ENCODE results near the gene BMX. TPM values are rescaled to one million over a fixed set of nuclear protein-coding genes. Genes with fewer than 3 reads are reported as not detected.

The BMX gene
- polyA plus RNA-seq, 1 donor from 2014 or later = not detected

GRCh38 chrX:15566244-15566643, 65.6 kb downstream of the BMX start:
- Histone ChIP-seq H4K20me1 (ENCODE audit: insufficient read depth) (no peaks in the 10 kb centered on the region), H3K4me2 (ENCODE audit: low read length) (no peak overlapping the region), H3K9me2 (ENCODE audit: insufficient read depth, low read length) (no peaks in the 10 kb centered on the region), H3K79me2 (replicated peaks; ENCODE audit: insufficient read depth, low read length) (no peaks in the 10 kb centered on the region), H3K36me3 (ENCODE audit: insufficient read depth, low read length) (no peaks in the 10 kb centered on the region), H3K27me3 (ENCODE audit: insufficient read depth, low read depth, low read length) (no peaks in the 10 kb centered on the region), H3F3A (ENCODE audit: insufficient read depth, low read length, poor library complexity, severe bottlenecking) (no peaks in the 10 kb centered on the region), H3K9ac (ENCODE audit: low read length) (no peak overlapping the region), H3K27ac (ENCODE audit: low read length) (no peak overlapping the region), H3K9me3 (ENCODE audit: low read length) (no peaks in the 10 kb centered on the region), H3K4me3 (ENCODE audit: low read length) (no peak overlapping the region), H2AFZ (ENCODE audit: low read depth, low read length) (no peak overlapping the region)
- TF ChIP-seq POLR2AphosphoS5 (IDR thresholded peaks at IDR 0.05) (no peak), REST (IDR thresholded peaks at IDR 0.05; ENCODE audit: borderline replicate concordance) (no peak), SMC3 (conservative IDR thresholded peaks at IDR 0.05; ENCODE audit: poor library complexity) (no peak), EZH2 (IDR thresholded peaks at IDR 0.05; ENCODE audit: borderline replicate concordance, insufficient read depth, low read length, poor library complexity, severe bottlenecking) (no peak), EP300 (conservative IDR thresholded peaks at IDR 0.05; ENCODE audit: poor library complexity, severe bottlenecking) (no peak)

- no peaks in the 10 kb centered on the region for H3K27me3 ChIP-seq (ENCODE audit: insufficient read depth, low read depth, low read length)
- TF ChIP-seq POLR2AphosphoS5 (IDR thresholded peaks at IDR 0.05) = no peak
- TF ChIP-seq MXI1 (conservative IDR thresholded peaks at IDR 0.05; ENCODE audit: poor library complexity, severe bottlenecking) = no peak
- TF ChIP-seq SMC3 (conservative IDR thresholded peaks at IDR 0.05; ENCODE audit: poor library complexity) = no peak
- TF ChIP-seq CTCF (IDR thresholded peaks at IDR 0.05; ENCODE audit: poor library complexity, severe bottlenecking) = no peak
- TF ChIP-seq TAF1 (IDR thresholded peaks at IDR 0.05; ENCODE audit: low read depth) = no peak
- TF ChIP-seq EZH2 (IDR thresholded peaks at IDR 0.05; ENCODE audit: borderline replicate concordance, insufficient read depth, low read length, poor library complexity, severe bottlenecking) = no peak
- no peak for TF ChIP-seq EP300 (conservative IDR thresholded peaks at IDR 0.05; ENCODE audit: poor library complexity, severe bottlenecking)
- TF ChIP-seq REST (IDR thresholded peaks at IDR 0.05; ENCODE audit: borderline replicate concordance) = no peak
- no peak for TF ChIP-seq RAD21 (conservative IDR thresholded peaks at IDR 0.05)
- no peaks in the 10 kb centered on the region for H3F3A ChIP-seq (ENCODE audit: insufficient read depth, low read length, poor library complexity, severe bottlenecking)
- no peak overlapping the region for H3K4me2 ChIP-seq (ENCODE audit: low read length)
- H4K20me1 ChIP-seq (ENCODE audit: insufficient read depth) = no peaks in the 10 kb centered on the region
- no peak overlapping the region for H2AFZ ChIP-seq (ENCODE audit: low read depth, low read length)
- H3K9ac ChIP-seq (ENCODE audit: low read length) = no peak overlapping the region
- H3K27ac ChIP-seq (ENCODE audit: low read length) = no peak overlapping the region
- no peaks in the 10 kb centered on the region for H3K9me3 ChIP-seq (ENCODE audit: low read length)
- H3K4me3 ChIP-seq (ENCODE audit: low read length) = no peak overlapping the region
- no peaks in the 10 kb centered on the region for H3K79me2 ChIP-seq (replicated peaks; ENCODE audit: insufficient read depth, low read length)
- H3K36me3 ChIP-seq (ENCODE audit: insufficient read depth, low read length) = no peaks in the 10 kb centered on the region
- H3K9me2 ChIP-seq (ENCODE audit: insufficient read depth, low read length) = no peaks in the 10 kb centered on the region
Observed at GRCh38 chrX:15567267-15567666, 66.7 kb downstream of the BMX start.

All from neural cell (in vitro differentiated cells).